ENCODE data around the gene ATP12A.

GRCh38 chr13:24661713-24662112, 18.5 kb upstream of the ATP12A start:
- no peak for TF ChIP-seq CTCF (conservative IDR thresholded peaks at IDR 0.05; ENCODE audit: low read depth, low read length)
- TF ChIP-seq EZH2 (IDR thresholded peaks at IDR 0.05; ENCODE audit: borderline replicate concordance, low read depth, low read length, poor library complexity, severe bottlenecking): no peak

Measured in A673 (cell line).